Activated CD4-positive, alpha-beta T cell treated with anti-CD3 and anti-CD28 coated beads for 1 hour (primary cell): ENCODE results near the gene AGPAT2.
"Not testable (repeated sequence)": the region's sequence is repeated elsewhere in the genome, so short reads cannot be mapped to it uniquely, and the experiment has no call there.

ENCODE experiments used
- DNase-seq: peaks from one replicate; pipeline ENCODE4 v3.0.0-alpha.2; 2020

The AGPAT2 gene

GRCh38 chr9:136643596-136644342, 43.5 kb downstream of the AGPAT2 start:
- no peak for DNase-seq

GRCh38 chr9:136642439-136642921, 44.8 kb downstream of the AGPAT2 start:
- DNase-seq: no peak

DNA sequence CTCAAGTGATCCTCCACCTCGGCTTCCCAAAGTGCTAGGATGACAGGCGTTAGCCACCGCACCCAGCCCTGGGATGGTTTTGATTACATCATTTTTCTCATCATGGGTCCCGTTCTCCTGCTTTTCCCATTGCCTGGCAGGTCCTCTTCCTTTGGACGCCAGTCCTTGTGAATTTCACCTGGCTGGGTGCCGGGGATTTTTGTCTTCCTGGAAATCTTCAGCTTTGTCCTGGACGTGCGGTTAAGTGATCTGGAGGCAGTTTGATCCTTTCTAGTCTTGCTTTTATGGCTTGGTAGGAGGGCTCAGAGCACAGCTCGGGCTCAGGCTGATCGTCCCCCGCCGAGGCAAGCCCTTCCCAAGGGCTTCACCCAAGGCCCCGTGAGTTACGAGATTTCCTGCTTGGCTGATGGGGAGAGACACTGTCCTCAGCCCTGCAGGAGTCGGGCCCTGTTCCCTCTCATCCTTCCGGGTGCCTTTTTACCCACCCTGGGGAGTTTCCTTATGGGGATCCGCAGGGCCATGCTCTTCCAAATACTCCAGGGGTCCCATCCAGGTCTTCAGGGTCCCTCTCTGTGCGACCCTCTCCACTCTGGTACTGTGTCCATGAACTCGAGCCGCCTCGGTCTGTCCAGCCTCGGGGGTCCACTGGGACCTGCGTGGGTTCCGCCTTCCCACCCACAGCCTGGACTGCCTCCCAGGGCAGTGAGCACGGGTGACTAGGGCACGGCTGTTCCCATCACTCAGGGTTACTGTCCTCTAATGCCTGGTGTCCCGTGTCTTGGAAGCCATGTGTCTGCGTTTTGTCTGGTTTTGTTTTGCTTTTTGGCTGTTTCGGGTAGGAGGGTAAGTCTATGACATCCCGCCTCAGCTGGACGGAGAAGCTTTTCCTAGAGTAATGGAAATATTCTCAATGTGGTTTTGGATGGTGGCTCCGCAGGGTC, 46.8 kb downstream of the AGPAT2 start:
- DNase-seq: no peak

DNA sequence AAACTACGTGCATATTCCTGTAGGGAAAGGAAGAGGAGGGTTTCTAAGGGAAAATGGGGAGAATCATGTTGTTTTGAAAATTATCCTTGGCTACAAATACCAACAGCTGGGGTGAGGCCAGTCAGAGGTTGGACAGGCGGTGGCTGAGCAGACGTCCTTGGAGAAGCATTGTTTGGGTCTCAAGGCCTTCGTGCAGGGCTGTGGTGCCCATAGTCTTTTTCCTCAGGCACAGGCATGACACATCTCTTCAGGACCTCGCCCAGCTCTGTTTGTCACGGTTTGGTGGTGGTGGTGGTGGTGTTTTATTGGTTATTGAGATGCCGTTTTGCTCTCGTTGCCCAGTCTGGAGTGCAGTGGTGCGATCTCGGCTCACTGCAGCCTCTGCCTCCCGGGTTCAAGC, 52.4 kb downstream of the AGPAT2 start:
- DNase-seq: no peak

- DNase-seq: not testable (repeated sequence)
Observed at GRCh38 chr9:136632491-136633106, 54.7 kb downstream of the AGPAT2 start.

- peak; percentile 19 for DNase-seq
Observed at GRCh38 chr9:136632072-136632471, 55.2 kb downstream of the AGPAT2 start.

- peak; percentile 71 for DNase-seq
Observed at GRCh38 chr9:136631038-136632000, 55.9 kb downstream of the AGPAT2 start.

GRCh38 chr9:136630662-136630992, 56.6 kb downstream of the AGPAT2 start:
- DNase-seq: no peak

DNA sequence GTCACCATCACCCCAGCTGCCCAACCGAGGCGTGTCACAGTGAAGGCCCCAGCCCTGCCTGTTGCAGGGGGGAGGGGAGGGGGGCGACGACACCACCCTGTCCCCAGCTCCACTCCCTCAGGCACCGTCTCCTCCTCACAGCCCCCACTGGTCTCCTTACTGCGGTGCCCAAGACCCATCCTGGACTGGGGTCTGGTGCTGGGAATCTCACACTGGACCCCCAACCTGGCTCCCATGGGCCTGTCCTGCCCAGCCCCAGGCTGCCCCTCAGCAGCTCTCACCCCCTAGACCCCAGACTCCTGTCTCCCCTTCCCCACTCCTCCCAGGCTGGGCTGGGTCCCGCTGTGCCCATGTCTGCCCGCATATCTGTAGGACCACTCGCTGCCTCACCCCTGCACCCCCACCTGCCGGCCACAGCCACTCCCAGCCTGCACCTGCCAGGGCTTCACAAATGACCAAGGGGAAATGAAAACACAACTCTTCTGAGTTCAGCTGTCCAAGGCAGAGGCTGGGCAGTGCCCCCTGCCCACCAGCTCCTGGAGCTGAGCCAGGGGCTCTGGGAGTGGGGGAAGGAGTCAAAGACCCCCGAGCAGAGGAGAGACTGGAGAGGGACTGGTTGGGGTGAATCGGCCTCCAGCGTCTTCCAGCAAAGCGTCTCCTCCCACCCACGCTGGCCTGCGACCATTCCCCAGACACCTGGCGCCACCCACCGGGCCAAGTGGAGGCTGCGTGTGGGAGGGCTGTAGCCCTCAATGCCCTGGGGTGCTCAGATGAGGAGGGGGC, 57.2 kb downstream of the AGPAT2 start:
- peak; percentile 53 for DNase-seq

DNA sequence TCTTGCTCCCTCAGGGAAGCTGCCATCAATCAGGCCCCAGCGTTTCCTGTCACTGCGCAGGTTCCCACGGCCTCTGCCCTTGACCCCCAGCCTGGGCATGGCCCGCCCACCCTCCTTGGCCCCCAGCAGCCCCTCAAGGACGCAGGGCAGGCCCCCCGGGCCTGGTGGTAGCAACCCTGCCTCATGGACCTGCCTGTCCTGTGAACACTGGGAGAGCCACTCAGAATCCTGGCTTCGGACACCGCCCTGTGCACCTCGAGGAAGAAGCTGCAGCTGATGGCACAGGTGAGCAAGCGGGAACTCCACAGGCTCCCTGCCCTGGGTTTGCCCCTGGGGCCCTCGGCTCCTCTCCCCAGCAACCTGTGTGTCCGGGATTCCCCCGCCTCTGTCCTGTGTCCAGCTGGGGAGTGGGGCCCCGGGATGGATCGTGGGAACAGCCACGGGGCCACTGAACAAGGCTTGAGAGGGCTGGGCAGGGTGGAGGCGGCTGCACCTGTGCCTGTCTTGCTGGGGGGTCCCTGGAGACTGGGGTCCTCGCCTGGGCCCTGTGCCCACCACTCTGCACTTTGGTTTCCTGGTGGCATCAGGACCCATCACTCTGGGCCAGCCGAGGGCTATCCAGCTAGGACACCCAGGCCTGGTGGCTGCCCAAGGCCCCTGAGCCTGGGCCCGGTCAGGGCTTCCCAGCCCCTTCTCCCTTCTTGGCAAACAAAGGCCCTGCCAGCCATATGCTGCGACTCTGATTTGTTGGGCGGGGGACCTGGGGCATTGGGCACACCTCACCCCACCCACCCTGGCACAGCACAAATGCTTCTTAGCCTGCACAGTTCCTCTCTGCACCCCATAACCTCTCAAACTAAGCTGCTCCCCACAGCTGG, 58.0 kb downstream of the AGPAT2 start:
- DNase-seq: no peak

DNA sequence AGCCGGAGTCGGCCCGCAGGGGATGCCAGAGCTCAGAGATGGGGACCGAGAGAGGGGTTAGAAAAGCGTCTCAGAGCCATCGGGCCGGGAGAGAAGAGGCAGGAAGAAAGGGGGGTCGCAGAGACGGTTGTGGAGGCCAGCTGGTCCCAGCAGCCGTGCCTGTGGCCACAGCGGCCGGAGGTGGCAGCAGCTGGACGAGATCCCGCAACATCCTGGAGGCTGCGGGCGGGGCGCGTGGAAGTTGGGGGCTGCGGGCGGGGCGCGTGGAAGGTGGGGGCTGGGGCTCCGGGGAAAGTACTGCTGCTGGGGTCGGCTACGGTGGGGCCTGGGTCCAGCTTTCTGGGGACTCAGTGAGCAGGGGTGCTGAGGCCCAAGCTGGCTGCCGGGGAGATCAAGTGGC, 59.0 kb downstream of the AGPAT2 start:
- DNase-seq: no peak

DNA sequence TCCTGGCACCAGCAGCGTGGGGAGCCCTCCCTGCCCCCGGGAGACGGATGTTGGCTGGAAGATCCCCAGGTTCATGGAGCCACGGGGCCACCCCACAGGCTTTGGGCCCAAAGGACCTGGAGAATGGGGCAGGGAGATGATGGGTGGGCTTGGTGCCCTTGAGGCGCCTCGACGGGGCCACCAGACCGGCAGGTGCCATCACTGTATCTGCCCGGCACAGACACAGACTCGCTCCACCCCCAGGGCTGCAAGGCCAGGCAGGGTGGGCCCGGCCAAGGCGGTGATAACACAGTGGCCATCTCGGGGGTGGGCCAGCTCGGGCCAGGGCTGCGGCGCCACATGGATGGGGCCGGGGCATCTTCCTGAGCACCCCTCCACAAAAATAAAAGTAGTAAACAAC, 59.6 kb downstream of the AGPAT2 start:
- DNase-seq: no peak

GRCh38 chr9:136626740-136627642, 60.3 kb downstream of the AGPAT2 start:
- no peak for DNase-seq

DNA sequence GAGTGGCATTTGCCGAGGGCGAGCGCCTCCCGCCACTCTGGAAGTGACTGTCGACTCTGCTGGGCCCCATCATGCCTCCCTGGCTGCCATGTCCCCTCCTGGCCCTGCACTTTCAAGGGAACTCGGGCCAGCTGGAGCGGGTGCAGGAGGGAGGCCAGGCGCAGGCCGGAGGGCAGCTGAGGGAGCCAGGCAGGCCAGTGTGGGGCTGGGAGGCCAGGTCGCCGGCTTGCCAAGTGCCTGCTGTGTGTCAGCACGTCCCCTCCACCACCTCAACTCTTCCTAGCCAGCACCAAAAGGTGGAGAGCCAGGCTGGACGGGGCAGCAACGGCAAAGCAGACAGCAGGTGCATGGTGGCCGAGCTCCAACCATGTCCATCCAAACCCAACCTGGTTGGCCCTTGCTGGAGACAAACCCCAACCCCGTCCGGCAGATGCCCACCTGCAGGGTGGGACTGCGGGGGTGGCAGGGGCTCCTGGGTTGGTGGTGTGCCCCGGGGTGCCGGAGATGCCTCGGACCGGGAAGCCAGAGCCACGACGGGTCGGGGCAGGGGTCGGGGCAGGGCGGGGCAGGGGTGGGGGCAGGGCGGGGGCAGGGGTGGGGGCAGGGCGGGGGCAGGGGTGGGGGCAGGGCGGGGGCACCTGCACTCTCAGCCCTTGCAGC, 61.1 kb downstream of the AGPAT2 start:
- no peak for DNase-seq

GRCh38 chr9:136625101-136626065, 61.9 kb downstream of the AGPAT2 start:
- DNase-seq: no peak

- no peak for DNase-seq
Observed at GRCh38 chr9:136624184-136624951, 62.9 kb downstream of the AGPAT2 start.

GRCh38 chr9:136623842-136624183, 63.4 kb downstream of the AGPAT2 start:
- no peak for DNase-seq
